H1 (cell line): ENCODE measurements around the gene BLOC1S1. TPM values are rescaled to one million over a fixed set of nuclear protein-coding genes. Genes with fewer than 3 reads are reported as not detected.

ENCODE experiments used
- CTCF ChIA-PET: fragments of 300-600 bp; sonication (Branson Sonifier 250); formaldehyde crosslinking; loops from one replicate; lab custom pipeline; 2021; ENCODE audit not compliant: partially characterized antibody; lab: Charles Lee
- POLR2A ChIA-PET: fragments of 300-600 bp; sonication (Branson Sonifier 250); formaldehyde crosslinking; loops from one replicate; lab custom pipeline; 2021; ENCODE audit warnings: inconsistent platforms; ENCODE audit not compliant: partially characterized antibody; lab: Charles Lee
- DNase-seq, 2 experiments: peaks; one replicate each; pipeline versions ENCODE4 v3.0.0 to v3.0.0-alpha.2; 2010 to 2022; ENCODE audit warnings: low spot score in 2 of 2, low read depth in 1 of 2, mixed read lengths in 1 of 2
- FAIRE-seq: peaks from 2 replicates; lab custom pipeline; 2011; peaks lifted over from hg19 to GRCh38; lab: Jason Lieb, UNC
- H2AFZ ChIP-seq: 2 replicates; pipeline ENCODE4 v1.8.1; 2012; ENCODE audit warnings: low read length, inconsistent platforms
- H2AK5ac ChIP-seq: 2 replicates; pipeline ENCODE4 v1.6.1; 2013; ENCODE audit warnings: low read depth, low read length
- H2BK120ac ChIP-seq: replicated peaks from 2 replicates; pipeline ENCODE3; 2013; ENCODE audit warnings: low read depth, low read length, inconsistent platforms
- H2BK12ac ChIP-seq: 2 replicates; pipeline ENCODE4 v1.6.1; 2013; ENCODE audit warnings: low read depth, low read length
- H2BK15ac ChIP-seq: 2 replicates; pipeline ENCODE4 v1.6.1; 2013; ENCODE audit warnings: low read length
- H2BK20ac ChIP-seq: 2 replicates; pipeline ENCODE4 v1.6.1; 2013; ENCODE audit warnings: low read length
- H2BK5ac ChIP-seq: 2 replicates; pipeline ENCODE4 v1.6.1; 2013; ENCODE audit warnings: low read depth, low read length
- H3K14ac ChIP-seq: 2 replicates; pipeline ENCODE4 v1.6.1; 2013; ENCODE audit warnings: inconsistent platforms; ENCODE audit not compliant: insufficient read length
- H3K18ac ChIP-seq: 2 replicates; pipeline ENCODE4 v1.6.1; 2013; ENCODE audit warnings: low read length; ENCODE audit errors: extremely low read depth
- H3K23ac ChIP-seq: 2 replicates; pipeline ENCODE4 v1.6.1; 2013; ENCODE audit warnings: inconsistent platforms; ENCODE audit not compliant: insufficient read length
- H3K23me2 ChIP-seq: 2 replicates; pipeline ENCODE4 v1.6.1; 2013; ENCODE audit warnings: low read depth, low read length
- H3K27ac ChIP-seq: 2 replicates; pipeline ENCODE4 v1.6.1; 2011; ENCODE audit warnings: low read depth, low read length, inconsistent platforms
- H3K27me3 ChIP-seq, 4 experiments: replicated peaks in 1 of 4; 1 replicate in 1 of 4; 2 replicates in 3 of 4; pipeline versions ENCODE4 v1.6.1 to v1.8.1; 2011 to 2013; ENCODE audit warnings: low read length in 3 of 4, mild to moderate bottlenecking in 3 of 4, inconsistent platforms in 2 of 4, mixed read lengths in 2 of 4, moderate library complexity in 1 of 4; ENCODE audit not compliant: control insufficient read depth in 3 of 4, insufficient read depth in 3 of 4; ENCODE audit errors: extremely low read depth in 1 of 4
- H3K36me3 ChIP-seq, 4 experiments: 2 replicates each; pipeline versions ENCODE4 v1.6.1 to v1.8.1; 2011 to 2013; ENCODE audit warnings: mild to moderate bottlenecking in 4 of 4, low read length in 3 of 4, moderate library complexity in 2 of 4, control low read depth in 1 of 4, inconsistent platforms in 1 of 4; ENCODE audit not compliant: insufficient read depth in 4 of 4, control insufficient read depth in 2 of 4
- H3K4ac ChIP-seq: replicated peaks from 2 replicates; pipeline ENCODE3; 2013; ENCODE audit warnings: low read length, low read depth, mixed read lengths, inconsistent platforms; ENCODE audit not compliant: insufficient read length
- H3K4me1 ChIP-seq, 4 experiments: replicated peaks in 1 of 4; 1 replicate in 1 of 4; 2 replicates in 3 of 4; pipeline versions ENCODE4 v1.6.1 to v1.8.1; 2011 to 2013; ENCODE audit warnings: low read length in 3 of 4, inconsistent platforms in 2 of 4, mixed read lengths in 1 of 4; ENCODE audit not compliant: insufficient read depth in 4 of 4, control insufficient read depth in 3 of 4
- H3K4me2 ChIP-seq, 2 experiments: 2 replicates each; pipeline versions ENCODE4 v1.6.1 to v1.8.1; 2011 to 2013; ENCODE audit warnings: low read depth in 2 of 2, low read length in 2 of 2, control low read depth in 1 of 2, inconsistent platforms in 1 of 2, mild to moderate bottlenecking in 1 of 2; ENCODE audit not compliant: insufficient read depth in 1 of 2
- H3K4me3 ChIP-seq, 4 experiments: fragments of 200-600, 300-600 bp in 1 of 4; sonication (generic), shearing (Covaris generic), sonication (Bioruptor Twin) in 1 of 4; 2 replicates each; pipeline versions ENCODE4 v1.5.1 to v1.8.1; 2011 to 2016; ENCODE audit warnings: low read length in 4 of 4, low read depth in 3 of 4, control low read depth in 2 of 4, inconsistent platforms in 2 of 4, mild to moderate bottlenecking in 2 of 4, mixed read lengths in 1 of 4, moderate library complexity in 1 of 4; ENCODE audit not compliant: insufficient read depth in 2 of 4; ENCODE audit errors: extremely low read depth in 1 of 4
- H3K56ac ChIP-seq: replicated peaks from 2 replicates; pipeline ENCODE3; 2013; ENCODE audit warnings: low read depth, mild to moderate bottlenecking, mixed read lengths, low read length, inconsistent platforms; ENCODE audit not compliant: insufficient read length
- H3K79me1 ChIP-seq: 2 replicates; pipeline ENCODE4 v1.6.1; 2013; ENCODE audit warnings: low read depth, low read length, control low read depth
- H3K79me2 ChIP-seq, 2 experiments: 2 replicates each; pipeline versions ENCODE4 v1.6.1 to v1.8.1; 2012 to 2013; ENCODE audit warnings: low read length in 2 of 2, mild to moderate bottlenecking in 2 of 2, inconsistent platforms in 1 of 2; ENCODE audit not compliant: insufficient read depth in 2 of 2, control insufficient read depth in 1 of 2
- H3K9ac ChIP-seq, 4 experiments: replicated peaks in 1 of 4; 1 replicate in 1 of 4; 2 replicates in 3 of 4; pipeline versions ENCODE4 v1.6.1 to v1.8.1; 2011 to 2013; ENCODE audit warnings: low read depth in 3 of 4, low read length in 3 of 4, control low read depth in 2 of 4, mild to moderate bottlenecking in 2 of 4, moderate library complexity in 2 of 4, inconsistent platforms in 1 of 4; ENCODE audit errors: extremely low read depth in 1 of 4
- H3K9me3 ChIP-seq, 2 experiments: 2 replicates each; pipeline versions ENCODE4 v1.6.1 to v1.8.1; 2012 to 2013; ENCODE audit warnings: mild to moderate bottlenecking in 2 of 2, moderate library complexity in 2 of 2, control low read depth in 1 of 2, inconsistent platforms in 1 of 2, low read depth in 1 of 2, low read length in 1 of 2, mixed read lengths in 1 of 2; ENCODE audit not compliant: insufficient read depth in 2 of 2
- H4K20me1 ChIP-seq, 2 experiments: replicated peaks in 1 of 2; 2 replicates each; pipeline versions ENCODE3 to v1.8.1; 2011 to 2013; ENCODE audit warnings: inconsistent platforms in 2 of 2, low read length in 2 of 2, mild to moderate bottlenecking in 1 of 2; ENCODE audit not compliant: insufficient read depth in 2 of 2, control insufficient read depth in 1 of 2
- H4K5ac ChIP-seq: 2 replicates; pipeline ENCODE4 v1.6.1; 2013; ENCODE audit warnings: low read length, low read depth, mixed read lengths, inconsistent platforms; ENCODE audit not compliant: insufficient read length
- H4K8ac ChIP-seq: 2 replicates; pipeline ENCODE4 v1.8.0; 2013; ENCODE audit warnings: mild to moderate bottlenecking, moderate library complexity, low read length, inconsistent platforms; ENCODE audit not compliant: insufficient read depth; ENCODE audit errors: extremely low read depth
- H4K91ac ChIP-seq: replicated peaks from 2 replicates; pipeline ENCODE3; 2013; ENCODE audit warnings: low read length, mixed read lengths, inconsistent platforms; ENCODE audit not compliant: insufficient read length
- CHD1 ChIP-seq: IDR thresholded peaks from 2 replicates; pipeline ENCODE4 v1.6.1; 2012; ENCODE audit warnings: low read depth, low read length, improper control_type of control experiment
- EP300 ChIP-seq, 2 experiments: IDR thresholded peaks; 1 replicate in 1 of 2; 2 replicates in 1 of 2; pipeline ENCODE4 v1.6.1; 2011 to 2012; ENCODE audit warnings: low read depth in 2 of 2, low read length in 2 of 2, mild to moderate bottlenecking in 2 of 2, borderline replicate concordance in 1 of 2, inconsistent platforms in 1 of 2, moderate library complexity in 1 of 2
- FOSL1 ChIP-seq: IDR thresholded peaks from 2 replicates; pipeline ENCODE4 v1.6.1; 2011; ENCODE audit warnings: mild to moderate bottlenecking, low read depth, low read length, moderate library complexity; ENCODE audit not compliant: insufficient read depth
- NANOG ChIP-seq: IDR thresholded peaks from 2 replicates; pipeline ENCODE4 v1.6.1; 2011; ENCODE audit warnings: low read length, low read depth, mild to moderate bottlenecking, inconsistent platforms; ENCODE audit not compliant: insufficient read depth, poor library complexity, severe bottlenecking
- POLR2A ChIP-seq, 2 experiments: IDR thresholded peaks; 1 replicate in 1 of 2; 2 replicates in 1 of 2; pipeline ENCODE4 v1.6.1; 2011; ENCODE audit warnings: low read depth in 2 of 2, low read length in 2 of 2, mild to moderate bottlenecking in 2 of 2; ENCODE audit errors: control extremely low read depth in 1 of 2
- RBBP5 ChIP-seq: IDR thresholded peaks from 2 replicates; pipeline ENCODE4 v1.7.1; 2012; ENCODE audit warnings: low read depth, mild to moderate bottlenecking, inconsistent platforms, low read length, moderate library complexity, borderline replicate concordance
- SIRT6 ChIP-seq: IDR thresholded peaks from one replicate; pipeline ENCODE4 v1.7.1; 2012; ENCODE audit warnings: low read length, inconsistent platforms
- TBP ChIP-seq: IDR thresholded peaks from 2 replicates; pipeline ENCODE4 v1.6.1; 2011; ENCODE audit warnings: low read depth, low read length, improper control_type of control experiment
- WGBS, 2 experiments: shearing (Covaris generic) in 1 of 2; methylation state at CpG; one replicate each; pipeline versions ENCODE4 v1.1.6 to v1.1.7; 2013 to 2015; ENCODE audit warnings: low lambda C conversion rate in 2 of 2, mixed read lengths in 2 of 2, inconsistent platforms in 1 of 2, low coverage in 1 of 2, missing lambda C conversion rate in 1 of 2; ENCODE audit not compliant: insufficient replicate concordance in 2 of 2, insufficient coverage in 1 of 2, insufficient read length in 1 of 2; ENCODE audit errors: extremely low coverage in 1 of 2, missing lambda C conversion rate in 1 of 2; 5-methylcytosine and 5-hydroxymethylcytosine counted together
- polyA plus RNA-seq, 7 experiments: library from polyadenylated mRNA; depleted of rRNA in 3 of 7; stranded (reverse) in 5 of 7; unstranded in 2 of 7; fragments of >200 nt in 5 of 7; fragments of 200-250 nt in 2 of 7; gene quantifications; 1 replicate in 5 of 7; 2 replicates in 1 of 7; 4 replicates in 1 of 7; pipeline versions ENCODE4 v1.2.1 to v1.2.3, GENCODE V29; 2011 to 2013; ENCODE audit warnings: missing spikeins in 2 of 7, mixed read lengths in 2 of 7
- total RNA-seq: library from RNA; stranded (reverse); fragmentation: NEBNext Ultra II Directional; extraction: Animal tissue kit (Norgen Biotek cat#: 25700); gene quantifications from 2 replicates; pipeline ENCODE4 v1.2.1, GENCODE V29; 2021
- TF ChIP-seq, protein P1 (sequence below): IDR thresholded peaks from 2 replicates; pipeline ENCODE4 v1.6.1; 2011; ENCODE audit warnings: low read depth, mild to moderate bottlenecking, low read length; ENCODE audit not compliant: insufficient read depth

BLOC1S1 gene
- total and polyA plus RNA-seq, 2 of the 8 experiments (the other 6 are each of a cell fraction or from before 2014, with no cell fraction given): 91.1 to 185 TPM

DNA sequence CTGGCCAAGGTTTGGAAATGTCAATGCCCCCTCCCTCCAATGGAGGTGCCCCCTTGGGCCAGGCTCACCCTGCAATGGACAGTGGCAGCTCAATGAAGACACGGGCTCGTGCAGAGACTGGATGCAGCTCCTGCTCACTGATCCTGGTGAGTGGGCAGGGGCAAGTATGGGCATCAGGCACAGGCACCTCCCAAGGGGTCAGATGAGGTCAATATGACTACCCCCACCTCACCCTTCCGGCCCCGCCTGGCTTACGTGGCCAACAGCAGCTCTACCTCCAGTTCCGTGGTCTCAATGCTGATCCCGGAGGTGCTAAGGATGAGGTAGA lies 21.7 kb upstream of the BLOC1S1 start:
- Histone ChIP-seq H3K27ac (no peak overlapping the region), H3K36me3 (peaks cover 7 to 49% (median 15%) of the 10 kb centered on the region in 4 experiments; a peak in 7 of 8 replicates), H2BK15ac (no peak overlapping the region), H3K9ac (no peak overlapping the region), H4K20me1 (peaks cover 0 to 2% of the 10 kb centered on the region in 2 experiments), H2BK5ac (no peak overlapping the region), H3K4me2 (no peak overlapping the region), H3K56ac (no peak overlapping the region), H3K4ac (no peak overlapping the region), H3K23ac (no peak overlapping the region), H4K91ac (no peak overlapping the region), H2BK20ac (no peak overlapping the region), H3K9me3 (no peaks in the 10 kb centered on the region), H2BK12ac (no peak overlapping the region), H3K4me1 (no peaks in the 10 kb centered on the region), H4K5ac (no peak overlapping the region), H3K14ac (no peak overlapping the region), H4K8ac (no peak overlapping the region), H3K23me2 (no peaks in the 10 kb centered on the region), H3K79me1 (no peaks in the 10 kb centered on the region; the same call in 1 of the 2 replicates), H3K79me2 (no peaks in the 10 kb centered on the region), H2AFZ (no peak overlapping the region), H2BK120ac (no peak overlapping the region), H2AK5ac (no peak overlapping the region), H3K4me3 (no peak overlapping the region), H3K18ac (no peak overlapping the region), H3K27me3 (no peaks in the 10 kb centered on the region)
- CTCF ChIA-PET: interaction anchor here (0.6 to 5.9 kb wide), 5 partner anchors 11 to 49 kb away, joined by 4 to 36 read pairs (median 5); partner anchors contain the start of gene ITGA7
- DNase-seq: no peak
- POLR2A ChIA-PET: interaction anchor here (0.8 to 1.8 kb wide), 4 partner anchors 11 to 313 kb away, joined by 3 to 8 read pairs (median 4); partner anchors contain the start of gene ITGA7
- no peak for FAIRE-seq
- 90% methylated on average over 7 of the region's 7 CpGs; no CpG with 5 or more reads in 1 of the 2 experiments for WGBS, 2 experiments
- no peak for TF ChIP-seq CHD1
- no peak for TF ChIP-seq SIRT6
- TF ChIP-seq NANOG: no peak
- TF ChIP-seq POLR2A (IDR thresholded peaks at IDR 0.05; ENCODE audit: control extremely low read depth in 1 of 2, low read depth in 2 of 2, low read length in 2 of 2): no peak
- TF ChIP-seq FOSL1: no peak
- TF ChIP-seq EP300 (IDR thresholded peaks at IDR 0.05; ENCODE audit: borderline replicate concordance in 1 of 2, low read depth in 2 of 2, low read length in 2 of 2): no peak
- TF ChIP-seq, protein P1, sequence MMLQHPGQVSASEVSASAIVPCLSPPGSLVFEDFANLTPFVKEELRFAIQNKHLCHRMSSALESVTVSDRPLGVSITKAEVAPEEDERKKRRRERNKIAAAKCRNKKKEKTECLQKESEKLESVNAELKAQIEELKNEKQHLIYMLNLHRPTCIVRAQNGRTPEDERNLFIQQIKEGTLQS: no peak
- no peak for TF ChIP-seq RBBP5
- TF ChIP-seq TBP: no peak
